Measurements from ENCODE around the gene EZH2.
A peak's percentile ranks its signal among the peaks of the same experiment; 100 is the strongest.

The EZH2 gene

DNA sequence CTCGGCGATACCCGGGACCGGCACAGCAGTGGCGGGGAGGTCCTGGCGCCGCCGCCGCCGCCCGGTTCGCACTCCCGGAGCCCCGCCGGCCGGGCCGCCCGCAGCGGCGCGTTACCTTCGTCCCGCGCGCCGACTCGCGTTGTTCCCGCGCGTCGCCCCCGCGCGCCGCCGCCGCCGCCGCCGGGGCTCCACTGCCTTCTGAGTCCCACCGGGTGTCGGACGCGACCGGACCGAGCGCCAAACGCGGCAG is at the start of gene EZH2:
TSS of gene EZH2 (minus strand) at position 243 of the 250 bp plus-strand sequence. CDS start 36,993 bp downstream, outside the sequence.
- no peak for DNase-seq

DNA sequence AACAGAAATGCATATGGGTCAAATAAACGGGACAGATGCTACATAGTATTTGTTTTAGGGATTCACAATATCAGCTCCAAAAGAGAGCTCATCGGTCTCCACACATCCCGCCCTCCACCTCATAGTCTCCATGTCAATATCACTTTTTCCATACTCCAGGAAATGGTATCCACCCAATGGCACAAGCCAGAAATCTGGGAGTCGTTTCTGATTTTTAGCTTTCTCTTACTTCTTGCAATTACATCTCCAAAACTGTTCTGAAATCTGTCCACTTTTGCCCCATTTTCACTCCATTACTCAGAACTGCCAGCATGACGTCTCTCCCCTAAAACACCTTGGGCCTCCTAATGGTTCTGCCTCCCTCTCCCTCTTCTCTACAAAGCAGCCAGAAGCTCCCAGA is 47.4 kb upstream of the EZH2 start:
- DNase-seq = no peak

DNA sequence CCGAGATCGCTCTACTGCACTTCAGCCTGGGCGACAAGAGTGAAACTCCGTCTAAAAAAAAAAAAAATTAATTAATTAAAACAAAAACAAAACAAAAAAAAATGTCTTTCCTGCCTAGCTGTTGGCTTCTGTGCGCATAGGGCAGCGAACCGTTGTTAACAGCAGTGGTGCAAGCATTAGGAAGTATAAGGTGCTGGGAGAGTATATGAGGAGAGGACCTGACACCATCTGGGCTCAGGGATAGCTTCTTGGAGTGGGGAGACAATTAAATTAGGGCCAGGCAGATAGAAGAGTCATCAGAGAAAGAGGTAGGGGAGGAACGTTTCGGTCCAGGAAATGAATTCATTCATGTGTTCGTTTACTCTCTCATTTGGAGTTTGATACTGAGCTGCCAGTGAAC is 46.2 kb upstream of the EZH2 start:
- DNase-seq = peak in 1 of 2 experiments; percentile 32

DNA sequence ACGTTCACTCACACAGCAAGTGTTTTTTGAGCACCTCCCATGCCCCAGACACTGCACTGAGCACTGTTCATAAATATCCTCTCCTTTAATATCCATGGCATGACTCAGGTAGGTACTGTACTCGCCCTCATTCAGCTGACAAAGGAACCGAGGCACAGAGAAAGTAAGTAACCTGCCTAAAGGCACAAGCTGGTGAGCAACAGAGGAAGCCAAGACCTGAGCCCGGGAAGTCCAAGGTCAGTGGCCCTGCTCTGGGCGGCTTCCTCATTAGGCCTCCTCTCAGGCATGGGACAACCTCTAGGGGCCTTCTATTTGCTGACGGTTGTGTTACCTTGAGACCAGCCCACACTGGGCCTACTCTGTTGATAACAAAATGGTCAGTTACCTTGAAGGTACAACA is 45.1 kb upstream of the EZH2 start:
- no peak for DNase-seq

DNA sequence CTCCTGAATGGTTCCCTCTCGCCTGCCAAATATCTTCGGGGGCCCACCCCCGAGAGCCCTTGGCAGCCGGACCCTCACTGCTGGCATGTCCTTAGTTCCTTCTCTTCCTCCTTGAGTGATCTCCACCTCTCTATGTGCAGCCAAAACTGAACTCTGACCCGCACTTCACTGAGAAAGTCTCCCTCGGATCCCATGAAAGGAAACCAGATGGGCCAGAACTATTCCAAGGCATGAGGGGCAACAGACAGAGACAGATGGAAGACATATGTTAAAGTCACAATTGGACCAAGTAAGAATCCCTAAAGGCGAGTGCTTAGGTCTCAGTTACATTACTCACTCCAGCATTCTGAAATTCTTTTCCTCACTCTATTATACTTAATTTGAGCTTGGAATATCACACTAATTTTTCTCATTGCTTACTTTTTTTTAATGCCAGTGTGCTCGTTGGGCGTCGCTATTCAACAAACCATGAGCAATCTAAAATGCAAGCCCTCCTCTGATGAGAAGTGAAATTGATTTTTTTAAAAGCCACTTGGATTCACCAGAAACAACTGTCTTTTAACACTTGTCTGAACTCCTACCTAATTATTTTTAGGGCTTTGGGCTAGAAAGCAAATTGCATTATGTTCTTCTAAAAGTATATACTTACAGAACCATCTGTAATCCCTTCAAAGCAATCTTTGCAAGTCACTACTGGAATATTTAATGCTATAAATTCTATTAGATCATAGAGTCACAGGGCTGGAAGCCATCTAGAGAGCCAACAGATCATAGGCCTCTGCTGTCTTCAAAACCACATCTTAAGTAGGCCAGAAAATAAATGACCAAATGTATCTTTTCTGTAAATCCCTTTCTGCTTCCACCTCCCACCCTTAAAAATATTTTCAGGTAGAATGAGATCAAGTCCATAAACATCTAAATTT is 43.3 kb upstream of the EZH2 start:
- no peak for DNase-seq

DNA sequence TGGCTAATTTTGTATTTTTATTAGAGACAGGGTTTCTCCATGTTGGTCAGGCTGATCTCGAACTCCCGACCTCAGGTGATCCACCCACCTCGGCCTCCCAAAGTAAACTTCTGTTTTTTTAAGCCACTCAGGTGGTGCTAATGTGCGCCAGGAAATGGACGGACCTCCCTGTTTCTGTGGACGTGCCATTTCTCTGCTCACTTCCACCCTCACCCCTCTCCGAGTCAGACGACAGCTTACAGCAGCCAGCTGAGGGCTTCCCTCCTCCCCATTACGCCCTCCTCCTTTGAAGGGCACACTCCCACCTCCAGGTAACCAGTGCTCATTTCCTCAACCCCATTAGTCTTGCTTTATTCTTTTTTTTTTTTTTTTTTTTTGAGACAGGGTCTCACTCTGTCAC is 41.7 kb upstream of the EZH2 start:
- DNase-seq = no peak

DNA sequence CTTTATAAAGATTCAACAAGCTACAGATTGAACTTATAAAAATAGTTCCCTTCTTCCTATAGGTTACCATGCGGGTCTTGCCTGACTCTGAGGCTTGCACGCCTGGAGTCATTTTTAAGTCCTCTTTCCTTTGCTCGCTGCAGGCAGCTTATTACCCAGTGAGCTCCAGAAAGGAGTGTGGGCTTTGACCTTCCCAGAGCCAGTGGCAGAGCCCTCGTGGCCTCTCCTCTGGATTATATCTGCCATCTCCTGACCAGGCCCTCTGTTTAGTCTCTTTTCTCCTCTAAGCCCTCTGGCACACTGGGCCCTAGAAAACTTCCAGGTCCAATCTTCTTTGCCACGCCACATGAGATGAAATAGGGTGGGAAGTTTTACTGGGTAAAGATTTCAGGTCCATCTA is 39.9 kb upstream of the EZH2 start:
- DNase-seq = no peak

DNA sequence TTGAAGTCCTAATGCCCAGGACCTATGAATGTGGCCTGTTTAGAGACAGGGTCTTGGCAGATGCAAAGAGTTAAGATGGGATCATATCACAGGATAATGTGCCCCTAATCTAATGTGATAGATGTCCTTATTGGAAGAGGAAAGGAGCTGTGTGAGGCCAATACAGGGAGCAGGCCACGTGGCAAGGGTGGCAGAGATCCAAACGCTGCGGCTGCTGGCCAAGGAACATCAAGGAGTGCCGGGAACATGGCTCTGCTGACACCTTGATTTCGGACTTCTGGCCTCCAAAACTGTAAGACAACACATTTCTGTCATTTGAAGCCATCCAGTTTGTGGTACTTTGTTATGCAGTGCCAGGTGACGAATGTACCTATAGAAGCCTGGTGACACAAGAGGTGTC is 37.7 kb upstream of the EZH2 start:
- no peak for DNase-seq

DNA sequence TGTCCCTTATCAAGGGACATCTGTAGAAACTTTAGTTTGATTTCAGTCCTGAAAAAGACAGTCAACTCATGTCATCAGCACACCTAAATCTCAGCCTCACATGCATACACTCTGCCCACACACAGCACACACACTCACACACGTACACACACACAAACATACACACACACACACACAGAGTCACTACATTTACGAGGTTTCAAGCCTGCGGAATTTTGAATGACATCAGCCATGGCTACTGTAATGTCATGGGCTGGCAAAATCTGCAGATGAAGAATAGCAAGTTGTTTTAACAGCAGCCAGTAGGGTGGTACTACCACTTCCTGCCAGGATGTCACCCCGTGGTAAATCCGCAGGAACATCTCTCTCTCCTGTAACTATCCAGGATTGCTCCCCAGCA is 37.1 kb upstream of the EZH2 start:
- DNase-seq = peak in 1 of 2 experiments; percentile 30

DNA sequence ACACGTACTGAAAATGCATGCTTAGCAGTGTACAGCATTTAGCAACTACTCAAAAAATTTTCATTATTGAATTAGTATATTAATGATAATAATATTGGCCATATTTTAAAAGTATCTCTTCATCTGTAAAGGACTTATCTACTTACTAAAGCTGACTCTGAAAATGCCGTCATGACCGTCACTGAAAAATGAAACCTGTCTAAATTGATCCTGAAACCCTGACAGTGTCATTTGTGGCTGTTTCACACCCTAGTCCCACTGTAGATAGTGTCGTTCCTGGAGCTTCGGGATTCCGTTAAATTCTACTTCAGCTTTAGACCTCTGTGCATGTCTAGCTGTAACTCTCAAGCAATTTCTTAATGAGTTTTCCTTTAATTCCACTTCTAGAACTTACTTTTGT is 35.8 kb upstream of the EZH2 start:
- no peak for DNase-seq

DNA sequence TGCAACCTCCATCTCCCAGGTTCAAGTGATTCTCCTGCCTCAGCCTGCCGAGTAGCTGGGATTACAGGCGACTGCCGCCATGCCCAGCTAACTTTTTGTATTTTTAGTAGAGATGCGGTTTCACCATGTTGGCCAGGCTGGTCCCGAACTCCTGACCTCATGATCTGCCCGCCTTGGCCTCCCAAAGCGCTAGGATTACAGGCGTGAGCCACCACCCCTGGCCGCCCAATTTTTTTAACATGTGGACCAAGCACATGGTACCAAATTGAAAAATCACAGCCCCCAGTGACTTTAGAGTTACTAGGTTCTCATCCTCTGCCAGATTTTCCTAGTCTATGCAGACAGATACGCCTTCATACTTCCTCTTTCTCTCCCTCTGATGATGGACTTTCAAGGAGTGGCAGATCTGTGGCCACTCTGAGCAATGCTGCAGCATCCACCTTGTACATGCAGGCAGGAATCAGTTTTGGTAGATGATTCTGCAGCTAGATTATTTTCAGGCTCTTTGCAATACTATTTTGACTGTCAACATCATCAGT is 34.0 kb upstream of the EZH2 start:
- DNase-seq = no peak

DNA sequence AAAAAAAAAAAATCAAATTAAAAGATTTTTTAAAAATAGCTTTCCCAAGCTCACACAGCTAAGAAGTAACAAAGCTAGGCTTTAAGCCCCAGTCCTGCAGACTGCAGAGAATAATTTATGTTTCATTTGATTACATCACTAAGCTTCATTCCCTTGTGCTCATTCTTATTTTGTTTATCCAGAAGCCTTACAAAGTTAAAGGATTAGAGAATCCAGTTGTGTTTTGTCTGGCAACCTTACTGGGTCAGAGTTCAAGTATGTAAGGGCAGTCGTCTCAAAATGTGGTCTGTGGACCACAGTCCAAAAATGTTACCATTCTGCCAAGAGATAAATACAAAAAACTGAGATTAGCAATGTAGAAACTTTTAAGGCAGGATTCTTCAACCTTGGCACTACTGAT is 32.1 kb upstream of the EZH2 start:
- no peak for DNase-seq

DNA sequence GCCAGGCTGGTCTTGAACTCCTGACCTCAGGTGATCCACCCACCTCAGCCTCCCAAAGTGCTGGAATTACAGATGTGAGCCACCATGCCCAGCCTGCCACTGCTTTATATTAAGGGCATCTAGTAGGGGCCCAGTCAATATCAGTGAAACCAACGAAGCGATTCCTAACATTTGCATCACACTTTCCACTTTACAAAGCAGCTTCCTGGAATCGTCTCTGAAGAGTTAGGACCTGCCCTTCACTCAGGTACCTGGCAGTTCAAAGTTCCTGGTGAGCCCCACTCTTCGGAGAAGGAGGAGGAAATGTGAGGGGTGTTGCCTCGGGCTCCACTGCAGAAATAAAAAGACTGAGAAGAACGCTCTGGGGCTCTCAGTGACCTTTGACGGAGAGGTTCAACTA is 31.1 kb upstream of the EZH2 start:
- no peak for DNase-seq

DNA sequence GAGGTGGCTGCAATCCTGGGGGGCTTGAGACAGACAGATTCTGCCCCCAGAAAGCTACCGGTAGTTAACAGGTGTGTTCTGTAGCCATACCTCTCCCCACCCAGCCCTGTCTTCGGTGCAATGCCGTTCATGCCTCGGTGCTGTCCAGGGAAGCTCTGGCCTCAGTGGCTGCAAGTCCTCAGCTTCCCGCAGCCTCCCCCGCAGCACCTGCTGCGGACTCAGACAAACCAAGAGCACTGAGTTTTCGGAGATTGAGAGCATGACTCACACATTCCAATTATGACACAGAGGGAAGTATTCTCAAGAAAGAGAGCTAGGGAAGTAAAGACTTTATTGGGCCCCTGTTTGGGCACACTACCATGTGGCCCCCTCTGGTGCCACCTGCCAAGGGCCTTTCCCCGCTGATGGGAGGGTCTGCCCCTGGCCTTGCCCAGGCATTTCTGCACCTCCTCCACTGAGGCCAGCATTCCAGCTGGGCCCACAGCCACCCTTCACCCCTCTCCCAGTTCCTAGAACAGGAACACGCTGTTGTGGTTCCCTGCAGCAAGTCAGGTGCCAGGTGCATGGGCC is 30.2 kb upstream of the EZH2 start:
- no peak for DNase-seq

DNA sequence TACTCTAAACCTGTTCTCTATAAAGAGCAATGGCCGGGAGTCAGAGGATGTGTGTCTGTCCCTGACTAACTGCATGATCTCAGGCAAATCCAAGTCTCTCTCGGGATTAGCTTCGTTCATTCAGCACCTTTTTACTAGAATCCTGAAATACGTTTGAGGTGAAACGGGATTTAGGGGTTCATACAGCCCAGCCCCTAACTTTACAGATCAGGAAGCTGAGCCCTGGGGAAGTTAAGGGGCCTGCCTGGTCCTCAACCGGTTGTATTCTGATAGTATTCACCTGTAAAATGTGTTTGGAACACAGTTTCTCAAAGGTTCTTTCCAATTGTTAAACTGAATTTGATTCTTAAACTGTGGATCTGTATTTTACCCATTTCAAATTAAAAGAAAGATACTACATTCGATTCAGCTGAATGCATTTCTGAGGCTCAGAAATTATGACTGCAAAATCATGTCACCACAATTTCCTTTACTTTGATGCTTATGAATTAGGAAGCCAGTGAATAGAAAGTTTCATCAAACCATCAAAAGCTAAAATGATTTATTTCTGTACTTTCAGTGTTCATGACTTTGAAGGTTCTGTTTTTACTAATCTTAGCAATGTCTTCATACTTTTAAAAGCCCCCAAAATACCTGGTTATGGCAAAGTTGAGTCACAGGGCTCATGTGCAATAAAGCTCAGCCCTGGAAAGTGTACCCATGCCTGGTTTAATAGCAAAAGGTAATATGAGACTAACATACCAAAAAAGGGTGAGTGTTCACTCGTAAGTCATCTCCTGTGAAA is 28.9 kb upstream of the EZH2 start:
- no peak for DNase-seq

DNA sequence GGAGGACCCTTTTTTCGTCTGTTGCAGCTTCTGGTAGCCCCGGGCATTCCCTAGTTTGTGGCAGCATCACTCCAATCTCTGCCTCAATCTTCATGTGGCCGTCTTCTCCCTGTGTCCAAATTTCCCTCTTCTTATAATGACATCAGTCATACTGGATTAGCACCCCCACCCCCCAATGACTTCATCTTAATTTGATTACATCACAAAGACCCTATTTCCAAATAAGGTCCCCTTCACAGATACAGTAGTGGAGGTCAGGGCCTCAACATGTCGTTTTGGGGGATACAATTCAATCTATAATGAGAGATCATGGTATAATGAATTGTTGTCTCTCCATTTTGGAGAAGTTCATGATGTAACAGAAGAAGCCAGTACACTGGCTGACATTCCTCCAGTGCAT is 28.1 kb upstream of the EZH2 start:
- no peak for DNase-seq

DNA sequence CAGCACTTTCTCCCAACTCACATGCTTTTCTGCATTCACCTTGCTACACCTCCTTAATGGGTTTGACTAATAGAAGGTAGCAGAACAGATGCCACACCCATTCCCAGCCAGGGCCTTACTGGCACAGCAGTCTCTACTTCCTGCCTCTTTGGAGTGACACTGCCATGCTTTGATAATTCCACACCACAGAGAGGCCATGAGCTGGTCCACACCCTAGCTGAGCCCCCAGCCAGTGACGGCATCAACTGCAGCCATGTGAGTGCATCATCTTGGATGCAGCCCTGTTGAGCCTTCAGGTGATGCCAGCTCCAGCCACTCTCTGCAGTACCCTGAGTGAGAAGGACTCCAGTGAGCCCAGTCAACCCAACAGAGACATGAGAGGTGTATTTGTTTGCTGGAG is 27.5 kb upstream of the EZH2 start:
- DNase-seq = no peak

DNA sequence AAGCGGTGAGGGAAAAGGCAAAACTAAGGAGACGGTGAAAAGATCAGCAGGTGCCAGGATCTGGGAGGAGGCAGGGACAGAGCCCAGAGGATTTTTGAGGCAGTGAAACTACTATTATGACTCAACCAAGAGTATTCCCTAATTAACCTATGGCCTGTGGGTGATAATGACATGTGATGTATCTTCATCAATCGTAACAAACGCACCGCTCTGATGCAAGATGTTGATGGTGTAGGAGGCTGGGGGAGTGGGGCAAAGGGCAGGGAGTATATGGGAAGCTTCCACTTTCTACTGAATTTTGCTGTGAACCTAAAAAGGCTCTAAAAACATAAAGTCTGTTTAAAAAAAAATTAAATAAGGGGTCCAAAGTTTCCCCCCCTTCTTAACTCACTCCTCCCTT is 25.5 kb upstream of the EZH2 start:
- DNase-seq = no peak

DNA sequence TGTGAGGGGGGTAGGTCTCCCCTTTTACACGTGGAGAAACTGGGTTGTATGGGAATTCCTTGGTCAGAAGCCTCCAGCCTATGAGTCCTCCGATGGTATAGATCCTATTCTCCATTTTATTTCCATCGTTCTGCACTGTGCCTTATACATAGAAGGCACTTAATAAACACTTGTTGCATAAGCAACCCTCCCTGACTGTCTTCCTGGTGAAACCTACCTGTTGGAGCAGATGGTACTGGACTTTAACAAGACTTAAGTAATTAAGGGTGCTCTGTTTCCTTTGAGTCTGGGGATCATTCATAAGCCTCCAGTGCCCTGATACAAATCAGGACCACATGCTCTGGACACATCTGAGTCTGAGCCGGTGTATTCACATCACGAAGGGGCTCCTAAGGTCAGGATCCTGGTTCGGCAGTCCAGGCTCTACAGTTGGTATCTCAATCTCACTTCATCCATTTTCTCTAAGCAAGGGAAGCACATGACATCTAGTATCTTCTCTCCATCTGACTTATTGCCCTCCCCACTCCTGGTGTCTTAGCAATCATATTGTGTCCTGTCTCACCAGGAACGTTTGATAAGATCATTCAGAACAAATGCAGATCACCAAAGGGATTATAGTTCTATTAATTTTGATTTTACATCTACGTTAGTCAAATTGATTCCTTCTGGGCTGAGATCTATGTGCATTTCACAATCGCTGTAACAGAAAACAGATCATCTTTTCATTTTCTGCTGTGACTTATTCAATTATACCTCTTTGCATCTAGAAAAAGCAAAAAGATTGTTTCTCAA is 22.8 kb upstream of the EZH2 start:
- DNase-seq = no peak

DNA sequence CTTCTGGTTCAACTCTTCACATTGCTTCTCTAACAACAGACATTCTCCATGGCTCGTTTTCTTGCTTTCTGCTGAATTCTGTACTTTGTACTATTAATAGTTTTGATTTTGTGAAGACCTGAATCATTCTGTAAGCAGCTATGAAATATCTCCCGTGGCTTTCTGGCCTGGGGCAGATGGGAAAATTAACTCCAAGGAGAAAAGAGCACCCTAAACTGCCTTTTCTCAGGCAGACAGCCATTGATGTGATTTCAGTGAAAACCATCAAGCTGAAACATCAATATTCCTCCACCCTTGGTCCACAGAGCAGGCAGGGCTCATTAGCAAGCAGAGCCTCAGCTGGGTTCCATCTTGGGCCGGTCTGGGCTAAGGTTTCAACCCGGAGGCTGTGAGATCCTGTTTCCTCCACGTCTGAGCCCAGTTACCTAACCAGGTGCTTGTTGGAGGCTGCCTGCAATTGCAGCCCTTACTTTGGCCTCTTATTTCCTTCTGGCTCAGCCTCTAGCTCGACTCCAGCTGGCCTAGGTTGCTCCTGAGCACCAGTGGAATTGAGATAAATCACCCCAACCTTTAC is 21.1 kb upstream of the EZH2 start:
- DNase-seq = peak; percentile 46 to 51

DNA sequence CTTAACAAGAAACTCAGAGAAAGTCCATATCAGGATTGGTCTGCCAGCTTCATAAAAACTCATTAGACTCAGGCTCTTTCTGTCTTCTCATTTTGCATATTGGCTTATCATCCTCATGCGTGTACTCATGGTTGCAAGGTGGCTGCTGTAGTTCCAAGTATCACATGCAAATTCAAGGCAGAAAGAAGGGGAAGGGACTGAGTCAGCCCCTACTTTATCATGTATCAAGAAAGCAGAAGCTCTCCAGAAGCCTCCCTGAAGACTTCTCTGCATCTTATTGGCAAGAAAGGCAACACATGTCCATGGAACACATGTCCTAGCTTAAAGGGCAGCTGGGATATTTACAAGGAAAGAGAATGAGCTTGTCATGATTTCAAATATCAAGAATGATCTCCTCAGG is 19.4 kb upstream of the EZH2 start:
- no peak for DNase-seq

DNA sequence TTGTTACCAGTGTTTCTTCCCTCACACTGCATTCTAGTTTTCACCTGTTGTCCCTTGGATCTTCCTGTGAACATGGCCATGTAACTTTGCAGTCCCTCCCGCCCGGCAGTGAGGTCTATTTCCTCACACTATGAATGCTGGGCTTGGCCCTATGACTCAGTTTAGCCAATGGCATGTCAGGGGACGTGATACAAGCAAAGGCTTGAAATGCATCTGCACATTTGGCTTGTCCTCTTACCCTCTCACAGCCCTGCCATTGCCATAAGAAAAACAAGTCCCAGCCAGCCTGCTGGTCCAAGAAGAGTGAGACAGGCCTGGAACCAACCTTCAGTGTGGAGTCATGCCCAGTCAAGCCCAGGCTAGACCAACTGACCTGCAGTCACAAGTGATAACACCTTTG is 17.1 kb upstream of the EZH2 start:
- no peak for DNase-seq
